ES-I3 (cell line): Measurements from ENCODE around the gene TMEM51.

Experiments used
- H3K36me3 ChIP-seq: 2 replicates; pipeline ENCODE4 v1.6.1; 2013; ENCODE audit warnings: mild to moderate bottlenecking, low read length, control low read depth, moderate library complexity; ENCODE audit not compliant: insufficient read depth
- H3K4me1 ChIP-seq: 2 replicates; pipeline ENCODE4 v1.6.1; 2013; ENCODE audit warnings: mild to moderate bottlenecking, control low read depth, low read length; ENCODE audit not compliant: insufficient read depth
- H3K9ac ChIP-seq: 2 replicates; pipeline ENCODE4 v1.6.1; 2013; ENCODE audit warnings: low read depth, mild to moderate bottlenecking, low read length, moderate library complexity
- H3K9me3 ChIP-seq: 2 replicates; pipeline ENCODE4 v1.6.1; 2013; ENCODE audit warnings: mild to moderate bottlenecking, low read length, moderate library complexity; ENCODE audit not compliant: control insufficient read depth, insufficient read depth

The TMEM51 gene

GRCh38 chr1:15249081-15249480, 95.5 kb downstream of the TMEM51 start:
- no peak overlapping the region for H3K9ac ChIP-seq
- H3K9me3 ChIP-seq: no peaks in the 10 kb centered on the region
- peaks cover 7% of the 10 kb centered on the region for H3K4me1 ChIP-seq
- H3K36me3 ChIP-seq: no peaks in the 10 kb centered on the region

- no peak overlapping the region for H3K9ac ChIP-seq
- no peaks in the 10 kb centered on the region for H3K9me3 ChIP-seq
- H3K4me1 ChIP-seq: no peaks in the 10 kb centered on the region
- H3K36me3 ChIP-seq: no peaks in the 10 kb centered on the region
These were observed 98.6 kb downstream of the TMEM51 start for GRCh38 chr1:15251857-15252835.

GRCh38 chr1:15254559-15254958, 101.0 kb downstream of the TMEM51 start:
- Histone ChIP-seq H3K4me1 (no peaks in the 10 kb centered on the region), H3K9me3 (no peaks in the 10 kb centered on the region), H3K9ac (no peak overlapping the region), H3K36me3 (no peaks in the 10 kb centered on the region)

- no peaks in the 10 kb centered on the region for H3K9me3 ChIP-seq
- no peaks in the 10 kb centered on the region for H3K4me1 ChIP-seq
- H3K9ac ChIP-seq: no peak overlapping the region
- no peaks in the 10 kb centered on the region for H3K36me3 ChIP-seq
These were observed 102.1 kb downstream of the TMEM51 start for GRCh38 chr1:15255582-15256149.

GRCh38 chr1:15256584-15256983, 103.0 kb downstream of the TMEM51 start:
- Histone ChIP-seq H3K36me3 (no peaks in the 10 kb centered on the region), H3K9me3 (no peaks in the 10 kb centered on the region), H3K9ac (no peak overlapping the region), H3K4me1 (no peaks in the 10 kb centered on the region)

GRCh38 chr1:15257309-15257708, 103.8 kb downstream of the TMEM51 start:
- Histone ChIP-seq H3K9me3 (no peaks in the 10 kb centered on the region), H3K9ac (no peak overlapping the region), H3K36me3 (no peaks in the 10 kb centered on the region), H3K4me1 (no peaks in the 10 kb centered on the region)

GRCh38 chr1:15258833-15259621, 105.5 kb downstream of the TMEM51 start:
- H3K4me1 ChIP-seq: no peaks in the 10 kb centered on the region
- H3K36me3 ChIP-seq: no peaks in the 10 kb centered on the region
- no peak overlapping the region for H3K9ac ChIP-seq
- H3K9me3 ChIP-seq: no peaks in the 10 kb centered on the region

GRCh38 chr1:15259622-15260007, 106.1 kb downstream of the TMEM51 start:
- no peaks in the 10 kb centered on the region for H3K4me1 ChIP-seq
- H3K9me3 ChIP-seq: no peaks in the 10 kb centered on the region
- no peak overlapping the region for H3K9ac ChIP-seq
- H3K36me3 ChIP-seq: no peaks in the 10 kb centered on the region

- Histone ChIP-seq H3K36me3 (no peaks in the 10 kb centered on the region), H3K9ac (no peak overlapping the region), H3K9me3 (no peaks in the 10 kb centered on the region), H3K4me1 (no peaks in the 10 kb centered on the region)
These were observed 107.0 kb downstream of the TMEM51 start for GRCh38 chr1:15260418-15261154.

- H3K9me3 ChIP-seq: no peaks in the 10 kb centered on the region
- H3K9ac ChIP-seq: no peak overlapping the region
- H3K4me1 ChIP-seq: no peaks in the 10 kb centered on the region
- H3K36me3 ChIP-seq: no peaks in the 10 kb centered on the region
These were observed 107.8 kb downstream of the TMEM51 start for GRCh38 chr1:15261155-15262002.

GRCh38 chr1:15262003-15262377, 108.4 kb downstream of the TMEM51 start:
- Histone ChIP-seq H3K4me1 (no peaks in the 10 kb centered on the region), H3K9ac (no peak overlapping the region)

GRCh38 chr1:15262706-15263105, 109.2 kb downstream of the TMEM51 start:
- Histone ChIP-seq H3K4me1 (no peaks in the 10 kb centered on the region), H3K9me3 (no peaks in the 10 kb centered on the region), H3K36me3 (no peaks in the 10 kb centered on the region), H3K9ac (no peak overlapping the region)

More at GRCh38 chr1:15262003-15262377, 108.4 kb downstream of the TMEM51 start:
- Histone ChIP-seq H3K9me3 (no peaks in the 10 kb centered on the region), H3K36me3 (no peaks in the 10 kb centered on the region)

- no peaks in the 10 kb centered on the region for H3K36me3 ChIP-seq
- H3K9me3 ChIP-seq: no peaks in the 10 kb centered on the region
- H3K9ac ChIP-seq: no peak overlapping the region
- H3K4me1 ChIP-seq: no peaks in the 10 kb centered on the region
These were observed 111.2 kb downstream of the TMEM51 start for GRCh38 chr1:15264769-15265168.
